ENCODE measurements around the gene AKAP12. TPM values are rescaled to one million over a fixed set of nuclear protein-coding genes. Genes with fewer than 3 reads are reported as not detected.

Gene AKAP12
- total RNA-seq, 3 donors from 2014 or later (not counting 1 experiment from before 2014, with no cell fraction given) = 0.07 to 17.6 (median 0.75) TPM

GRCh38 chr6:151284012-151284411, 44.2 kb downstream of the AKAP12 start:
- H3K27me3 ChIP-seq (ENCODE audit: control insufficient read depth, insufficient read depth, low read length) = no peaks in the 10 kb centered on the region
- DNase-seq (no peak), ATAC-seq (no peak)
- no peak for TF ChIP-seq CTCF (IDR thresholded peaks at IDR 0.05)
- intact Hi-C loops (cut with micrococcal nuclease) = no loop called here
- H3K4me1 Mint-ChIP-seq = peaks cover 0 to 3% of the 10 kb centered on the region in 2 donors
- H3K36me3 ChIP-seq (ENCODE audit: control insufficient read depth, insufficient read depth, low read length) = no peaks in the 10 kb centered on the region
- peaks cover 19 to 53% of the 10 kb centered on the region in 2 donors for H3K27me3 Mint-ChIP-seq (ENCODE audit: low read depth in 2 of 2)
- no peaks in the 10 kb centered on the region for H3K9me3 ChIP-seq (ENCODE audit: control insufficient read depth, insufficient read depth, low read length)
- H3K27ac Mint-ChIP-seq = no peak overlapping the region
- H3K9me3 Mint-ChIP-seq = no peaks in the 10 kb centered on the region
- H3K4me1 ChIP-seq (ENCODE audit: control insufficient read depth, insufficient read depth, low read length) = no peaks in the 10 kb centered on the region
- H3K27ac ChIP-seq (ENCODE audit: low read length) = no peak overlapping the region
- H3K4me3 ChIP-seq (ENCODE audit: low read length) = no peak overlapping the region
- 76% methylated on average over 11 of the region's 11 CpGs for WGBS (ENCODE audit: insufficient coverage)
- no peaks in the 10 kb centered on the region for H3K36me3 Mint-ChIP-seq
- no peak overlapping the region for H3K4me3 Mint-ChIP-seq

DNA sequence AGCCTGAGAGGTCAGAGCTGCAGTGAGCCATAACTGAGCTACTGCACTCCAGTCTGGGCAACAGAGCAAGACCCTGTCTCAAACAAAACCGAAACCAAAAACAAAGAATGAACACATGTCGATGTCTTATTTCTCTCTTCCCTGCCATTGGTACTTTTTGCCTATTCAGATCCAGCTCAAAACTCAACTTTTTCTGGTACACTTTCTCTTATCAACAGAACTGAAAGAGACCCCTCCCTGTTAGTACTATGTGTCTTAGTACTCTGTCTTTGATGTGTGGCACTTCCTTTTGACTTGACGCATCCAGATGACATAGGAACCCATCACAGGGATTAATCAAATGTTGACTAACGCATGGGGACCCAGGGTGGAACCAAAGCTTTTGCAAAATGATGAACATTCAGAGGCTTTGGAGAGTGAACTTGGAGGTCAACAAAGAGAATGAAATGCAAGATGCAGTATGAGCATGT, 44.8 kb downstream of the AKAP12 start:
- Histone ChIP-seq H3K4me1 (ENCODE audit: control insufficient read depth, insufficient read depth, low read length) (no peaks in the 10 kb centered on the region), H3K27ac (ENCODE audit: low read length) (no peak overlapping the region), H3K9me3 (ENCODE audit: control insufficient read depth, insufficient read depth, low read length) (no peaks in the 10 kb centered on the region), H3K27me3 (ENCODE audit: control insufficient read depth, insufficient read depth, low read length) (no peaks in the 10 kb centered on the region), H3K36me3 (ENCODE audit: control insufficient read depth, insufficient read depth, low read length) (no peaks in the 10 kb centered on the region), H3K4me3 (ENCODE audit: low read length) (no peak overlapping the region)
- TF ChIP-seq CTCF (IDR thresholded peaks at IDR 0.05) = no peak
- peak in 1 of 2 donors; percentile 3 for DNase-seq
- H3K36me3 Mint-ChIP-seq = no peaks in the 10 kb centered on the region
- no peaks in the 10 kb centered on the region for H3K9me3 Mint-ChIP-seq
- H3K27ac Mint-ChIP-seq = no peak overlapping the region
- ATAC-seq = no peak
- WGBS (ENCODE audit: insufficient coverage) = 71% methylated on average over 4 of the region's 4 CpGs
- H3K4me1 Mint-ChIP-seq = peaks cover 5 to 9% of the 10 kb centered on the region in 2 donors
- H3K4me3 Mint-ChIP-seq = no peak overlapping the region
- H3K27me3 Mint-ChIP-seq (ENCODE audit: low read depth in 2 of 2) = peaks cover 19 to 47% of the 10 kb centered on the region in 2 donors
- intact Hi-C loops (cut with micrococcal nuclease) = no loop called here

DNA sequence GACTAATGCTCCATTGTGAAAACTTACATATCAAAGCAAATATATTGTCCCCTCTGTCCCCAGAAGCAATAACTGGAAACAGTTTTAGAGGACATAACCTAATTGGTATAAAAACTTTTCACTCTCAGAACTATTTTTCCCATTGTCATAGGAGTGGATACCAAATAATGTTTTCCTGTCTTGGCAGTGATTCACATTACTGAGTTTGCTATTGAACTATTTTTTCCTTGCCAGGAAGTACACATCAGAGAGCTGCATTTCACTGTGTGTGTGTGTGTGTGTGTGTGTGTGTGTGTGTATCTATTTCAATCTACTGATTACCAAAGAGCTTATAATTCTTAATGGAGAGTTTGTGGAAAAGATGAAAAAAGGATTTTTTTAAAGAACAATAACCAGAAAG, 45.4 kb downstream of the AKAP12 start:
- no peaks in the 10 kb centered on the region for H3K27me3 ChIP-seq (ENCODE audit: control insufficient read depth, insufficient read depth, low read length)
- no peak overlapping the region for H3K4me3 Mint-ChIP-seq
- no peak for TF ChIP-seq CTCF (IDR thresholded peaks at IDR 0.05)
- no peaks in the 10 kb centered on the region for H3K4me1 ChIP-seq (ENCODE audit: control insufficient read depth, insufficient read depth, low read length)
- H3K27me3 Mint-ChIP-seq (ENCODE audit: low read depth in 2 of 2) = peaks cover 19 to 44% of the 10 kb centered on the region in 2 donors
- H3K36me3 Mint-ChIP-seq = no peaks in the 10 kb centered on the region
- no peak for ATAC-seq
- no peak for DNase-seq
- intact Hi-C loops (cut with micrococcal nuclease) = no loop called here
- no peak overlapping the region for H3K4me3 ChIP-seq (ENCODE audit: low read length)
- H3K9me3 Mint-ChIP-seq = no peaks in the 10 kb centered on the region
- peaks cover 11 to 14% of the 10 kb centered on the region in 2 donors for H3K4me1 Mint-ChIP-seq
- H3K9me3 ChIP-seq (ENCODE audit: control insufficient read depth, insufficient read depth, low read length) = no peaks in the 10 kb centered on the region
- H3K27ac Mint-ChIP-seq = no peak overlapping the region
- H3K36me3 ChIP-seq (ENCODE audit: control insufficient read depth, insufficient read depth, low read length) = no peaks in the 10 kb centered on the region
- no peak overlapping the region for H3K27ac ChIP-seq (ENCODE audit: low read length)

DNA sequence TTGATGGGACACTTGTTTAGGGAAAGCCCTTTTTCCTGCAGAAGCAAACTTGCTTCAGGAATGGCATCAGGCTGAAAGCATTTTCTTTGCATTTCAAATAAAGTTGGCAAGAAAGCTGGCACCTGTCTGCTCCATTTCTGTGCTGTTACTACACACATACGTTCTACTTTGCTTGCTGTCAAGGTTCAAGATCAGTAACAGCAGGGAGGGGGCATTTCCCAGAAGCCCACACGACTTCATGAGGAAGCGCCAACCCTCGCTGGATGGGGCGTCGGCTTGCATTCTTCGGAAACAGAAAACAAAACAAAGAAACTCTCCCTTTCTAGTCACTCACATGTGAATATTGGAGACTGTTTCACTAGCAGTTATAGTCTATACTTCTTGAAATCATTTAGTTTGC, 46.4 kb downstream of the AKAP12 start:
- H3K27me3 ChIP-seq (ENCODE audit: control insufficient read depth, insufficient read depth, low read length) = no peaks in the 10 kb centered on the region
- 81% methylated on average over 4 of the region's 7 CpGs for WGBS (ENCODE audit: insufficient coverage)
- H3K27me3 Mint-ChIP-seq (ENCODE audit: low read depth in 2 of 2) = peaks cover 28 to 44% of the 10 kb centered on the region in 2 donors
- no peak for ATAC-seq
- H3K36me3 ChIP-seq (ENCODE audit: control insufficient read depth, insufficient read depth, low read length) = no peaks in the 10 kb centered on the region
- no peaks in the 10 kb centered on the region for H3K4me1 ChIP-seq (ENCODE audit: control insufficient read depth, insufficient read depth, low read length)
- intact Hi-C loops (cut with micrococcal nuclease) = no loop called here
- peaks cover 14 to 20% of the 10 kb centered on the region in 2 donors for H3K4me1 Mint-ChIP-seq
- H3K9me3 ChIP-seq (ENCODE audit: control insufficient read depth, insufficient read depth, low read length) = no peaks in the 10 kb centered on the region
- no peak for TF ChIP-seq CTCF (IDR thresholded peaks at IDR 0.05)
- H3K27ac Mint-ChIP-seq = no peak overlapping the region
- no peak for DNase-seq
- no peak overlapping the region for H3K4me3 ChIP-seq (ENCODE audit: low read length)
- no peaks in the 10 kb centered on the region for H3K36me3 Mint-ChIP-seq
- H3K9me3 Mint-ChIP-seq = no peaks in the 10 kb centered on the region
- no peak overlapping the region for H3K27ac ChIP-seq (ENCODE audit: low read length)
- no peak overlapping the region for H3K4me3 Mint-ChIP-seq

Measured in natural killer cell (primary cell).